ENCODE results near the gene TGFA.

DNA sequence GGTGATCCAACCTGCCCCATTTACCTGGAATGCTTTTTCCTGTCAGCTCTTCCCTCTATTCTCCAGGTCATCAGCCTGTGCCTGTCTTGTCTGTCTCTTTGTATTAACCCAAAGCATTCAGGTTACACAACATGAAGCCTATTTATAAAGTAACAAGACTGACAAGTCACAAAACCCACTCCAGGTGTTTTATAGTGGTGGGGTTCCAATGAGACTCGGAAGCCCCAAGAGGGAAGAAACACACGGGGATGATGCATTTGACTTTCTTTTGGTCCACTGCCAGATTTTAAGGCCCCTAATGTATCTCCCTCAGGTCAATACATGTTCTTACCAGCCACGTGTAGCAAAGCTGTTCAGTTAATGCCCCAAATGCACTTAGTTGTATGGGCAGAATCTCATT, 27.5 kb downstream of the TGFA start:
- TF ChIP-seq, protein P1, sequence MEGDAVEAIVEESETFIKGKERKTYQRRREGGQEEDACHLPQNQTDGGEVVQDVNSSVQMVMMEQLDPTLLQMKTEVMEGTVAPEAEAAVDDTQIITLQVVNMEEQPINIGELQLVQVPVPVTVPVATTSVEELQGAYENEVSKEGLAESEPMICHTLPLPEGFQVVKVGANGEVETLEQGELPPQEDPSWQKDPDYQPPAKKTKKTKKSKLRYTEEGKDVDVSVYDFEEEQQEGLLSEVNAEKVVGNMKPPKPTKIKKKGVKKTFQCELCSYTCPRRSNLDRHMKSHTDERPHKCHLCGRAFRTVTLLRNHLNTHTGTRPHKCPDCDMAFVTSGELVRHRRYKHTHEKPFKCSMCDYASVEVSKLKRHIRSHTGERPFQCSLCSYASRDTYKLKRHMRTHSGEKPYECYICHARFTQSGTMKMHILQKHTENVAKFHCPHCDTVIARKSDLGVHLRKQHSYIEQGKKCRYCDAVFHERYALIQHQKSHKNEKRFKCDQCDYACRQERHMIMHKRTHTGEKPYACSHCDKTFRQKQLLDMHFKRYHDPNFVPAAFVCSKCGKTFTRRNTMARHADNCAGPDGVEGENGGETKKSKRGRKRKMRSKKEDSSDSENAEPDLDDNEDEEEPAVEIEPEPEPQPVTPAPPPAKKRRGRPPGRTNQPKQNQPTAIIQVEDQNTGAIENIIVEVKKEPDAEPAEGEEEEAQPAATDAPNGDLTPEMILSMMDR (IDR thresholded peaks at IDR 0.05) = no peak
- no peak for TF ChIP-seq POLR2A (IDR thresholded peaks at IDR 0.05)
